Measurements from ENCODE around the gene ATP9B. TPM values are rescaled to one million over a fixed set of nuclear protein-coding genes. Genes with fewer than 3 reads are reported as not detected.

ATP9B gene
- total RNA-seq, 1 donor from 2014 or later = 33.2 TPM

GRCh38 chr18:79204889-79205807 lies 136.0 kb downstream of the ATP9B start:
- Mint-ChIP-seq H3K4me1 (peaks cover 25% of the 10 kb centered on the region), H3K9me3 (peaks cover 4% of the 10 kb centered on the region), H3K27ac (no peak overlapping the region), H3K27me3 (ENCODE audit: insufficient read depth, low read depth) (peaks cover 3% of the 10 kb centered on the region), H3K36me3 (peaks cover 20% of the 10 kb centered on the region), H3K4me3 (no peak overlapping the region)
- TF ChIP-seq EZH2 (IDR thresholded peaks at IDR 0.05) (no peak), CTCF (IDR thresholded peaks at IDR 0.05) (no peak), EZH2phosphoT487 (IDR thresholded peaks at IDR 0.05) (no peak)
- Histone ChIP-seq H3K36me3 (no peaks in the 10 kb centered on the region), H3K4me3 (no peak overlapping the region), H3K27me3 (no peaks in the 10 kb centered on the region), H3K27ac (no peak overlapping the region), H3K9me3 (ENCODE audit: low read depth) (no peaks in the 10 kb centered on the region), H3F3A (ENCODE audit: low read depth) (no peaks in the 10 kb centered on the region), H3K4me1 (no peaks in the 10 kb centered on the region), H4K20me1 (ENCODE audit: low read depth) (no peaks in the 10 kb centered on the region), H3K4me2 (no peak overlapping the region), H3K79me2 (ENCODE audit: low read depth) (no peaks in the 10 kb centered on the region), H3K9ac (no peak overlapping the region), H2AFZ (replicated peaks) (no peak overlapping the region)
- no peak for DNase-seq (ENCODE audit: low spot score)

- no peak overlapping the region for H3K4me2 ChIP-seq
- no peaks in the 10 kb centered on the region for H3K79me2 ChIP-seq (ENCODE audit: low read depth)
- no peaks in the 10 kb centered on the region for H3K9me3 ChIP-seq (ENCODE audit: low read depth)
- no peak overlapping the region for H3K27ac ChIP-seq
- TF ChIP-seq EZH2phosphoT487 (IDR thresholded peaks at IDR 0.05) = no peak
- no peak for TF ChIP-seq EZH2 (IDR thresholded peaks at IDR 0.05)
- TF ChIP-seq CTCF (IDR thresholded peaks at IDR 0.05) = no peak
- no peak overlapping the region for H3K9ac ChIP-seq
- Mint-ChIP-seq H3K36me3 (peaks cover 18% of the 10 kb centered on the region), H3K9me3 (no peaks in the 10 kb centered on the region), H3K4me1 (peaks cover 25% of the 10 kb centered on the region), H3K4me3 (no peak overlapping the region), H3K27ac (no peak overlapping the region), H3K27me3 (ENCODE audit: insufficient read depth, low read depth) (no peaks in the 10 kb centered on the region)
- no peaks in the 10 kb centered on the region for H3K27me3 ChIP-seq
- no peak for DNase-seq (ENCODE audit: low spot score)
- no peaks in the 10 kb centered on the region for H3K4me1 ChIP-seq
- H2AFZ ChIP-seq (replicated peaks) = no peak overlapping the region
- no peak overlapping the region for H3K4me3 ChIP-seq
- H4K20me1 ChIP-seq (ENCODE audit: low read depth) = no peaks in the 10 kb centered on the region
- no peaks in the 10 kb centered on the region for H3K36me3 ChIP-seq
- H3F3A ChIP-seq (ENCODE audit: low read depth) = no peaks in the 10 kb centered on the region
Measured at GRCh38 chr18:79206444-79206843, 137.2 kb downstream of the ATP9B start.

- Histone ChIP-seq H3K79me2 (ENCODE audit: low read depth) (no peaks in the 10 kb centered on the region), H3K4me2 (no peak overlapping the region), H3K27ac (no peak overlapping the region), H2AFZ (replicated peaks) (no peak overlapping the region), H4K20me1 (ENCODE audit: low read depth) (peaks cover 5% of the 10 kb centered on the region), H3K27me3 (no peaks in the 10 kb centered on the region), H3K4me1 (no peaks in the 10 kb centered on the region), H3K4me3 (no peak overlapping the region), H3K9me3 (ENCODE audit: low read depth) (no peaks in the 10 kb centered on the region), H3K36me3 (no peaks in the 10 kb centered on the region), H3F3A (ENCODE audit: low read depth) (no peaks in the 10 kb centered on the region), H3K9ac (no peak overlapping the region)
- Mint-ChIP-seq H3K4me3 (no peak overlapping the region), H3K27ac (no peak overlapping the region), H3K9me3 (no peaks in the 10 kb centered on the region), H3K36me3 (peaks cover 18% of the 10 kb centered on the region), H3K27me3 (ENCODE audit: insufficient read depth, low read depth) (no peaks in the 10 kb centered on the region), H3K4me1 (peaks cover 25% of the 10 kb centered on the region)
- no peak for DNase-seq (ENCODE audit: low spot score)
- no peak for TF ChIP-seq EZH2 (IDR thresholded peaks at IDR 0.05)
Measured at GRCh38 chr18:79208906-79209305, 139.7 kb downstream of the ATP9B start.
